Chondrocyte (in vitro differentiated cells): Measurements from ENCODE around the gene EXOC7. TPM values are rescaled to one million over a fixed set of nuclear protein-coding genes. Genes with fewer than 3 reads are reported as not detected.

ENCODE experiments used
- DNase-seq: peaks from one replicate; pipeline ENCODE4 v3.0.0; 2021; ENCODE audit warnings: mixed read lengths, low spot score
- H3K27ac Mint-ChIP-seq: one replicate; pipeline ENCODE4 v1.8.0; 2021; ENCODE audit warnings: mild to moderate bottlenecking, moderate library complexity, mixed read lengths; ENCODE audit not compliant: unreplicated experiment
- H3K27me3 Mint-ChIP-seq: 2 replicates; pipeline ENCODE4 v1.8.0; 2021; ENCODE audit warnings: low read depth, mixed read lengths
- H3K36me3 Mint-ChIP-seq: 2 replicates; pipeline ENCODE4 v1.8.0; 2021; ENCODE audit warnings: low read depth, mixed read lengths
- H3K4me1 Mint-ChIP-seq: 2 replicates; pipeline ENCODE4 v1.8.0; 2021; ENCODE audit warnings: low read depth, mild to moderate bottlenecking, mixed read lengths
- H3K4me3 Mint-ChIP-seq: one replicate; pipeline ENCODE4 v1.8.0; 2021; ENCODE audit warnings: mild to moderate bottlenecking, moderate library complexity, mixed read lengths; ENCODE audit not compliant: unreplicated experiment
- H3K9me3 Mint-ChIP-seq: 2 replicates; pipeline ENCODE4 v1.8.0; 2021; ENCODE audit warnings: low read depth, mixed read lengths
- total RNA-seq: library from RNA; stranded (reverse); gene quantifications from 3 replicates; pipeline ENCODE4 v1.2.1, GENCODE V29; 2021
- TF ChIP-seq, protein P1 (sequence below): fragments of 200-600 bp; sonication (generic); IDR thresholded peaks from 2 replicates; pipeline ENCODE4 v1.5.0; 2021; ENCODE audit warnings: antibody characterized with exemption, mild to moderate bottlenecking, moderate library complexity

Gene EXOC7
- total RNA-seq, 1 donor from 2014 or later, result 131 TPM

DNA sequence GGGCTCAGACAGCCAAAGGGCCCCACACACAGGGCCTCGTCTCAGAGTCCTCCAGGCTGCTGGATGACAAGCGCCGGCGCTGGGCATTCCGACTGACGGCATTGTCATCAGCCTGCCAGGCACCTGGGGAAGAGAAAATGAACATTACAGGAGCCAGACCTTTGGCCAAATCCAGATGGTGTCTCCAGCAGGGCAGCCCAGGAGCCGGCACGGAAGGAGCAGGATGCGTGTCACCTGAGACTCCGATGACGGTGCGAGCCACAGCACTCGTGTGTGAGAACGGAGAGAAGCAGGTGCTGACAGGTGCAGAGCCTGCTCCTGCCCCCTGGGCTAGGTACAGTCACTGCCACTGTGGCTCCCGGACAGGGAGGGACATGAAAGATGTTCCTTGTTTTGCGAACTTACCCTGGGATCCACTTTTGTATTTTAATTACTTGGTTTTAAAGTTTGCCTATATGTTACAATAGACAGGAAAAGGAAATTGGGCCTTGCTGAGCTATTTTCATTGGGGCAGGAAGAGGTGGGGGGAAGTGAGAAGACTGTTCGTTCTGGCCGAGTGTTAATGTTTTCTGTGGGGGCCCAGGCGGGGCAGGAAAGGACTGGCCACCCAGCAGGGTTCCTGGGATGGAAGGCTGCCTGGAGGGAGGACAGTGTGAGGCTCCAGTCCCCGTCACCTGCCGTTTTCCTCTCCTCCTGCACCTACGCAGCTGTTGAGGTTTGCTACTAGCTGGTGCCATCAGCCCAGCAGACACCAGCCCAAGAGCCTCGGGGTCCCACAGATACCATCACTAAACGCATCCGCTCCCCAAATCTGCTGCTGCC lies 41.9 kb upstream of the EXOC7 start:
- Mint-ChIP-seq H3K27me3 (peaks cover under 1% of the 10 kb centered on the region), H3K4me3 (no peak overlapping the region), H3K9me3 (no peaks in the 10 kb centered on the region), H3K36me3 (no peaks in the 10 kb centered on the region), H3K27ac (no peak overlapping the region), H3K4me1 (peaks cover 9% of the 10 kb centered on the region)
- TF ChIP-seq, protein P1, sequence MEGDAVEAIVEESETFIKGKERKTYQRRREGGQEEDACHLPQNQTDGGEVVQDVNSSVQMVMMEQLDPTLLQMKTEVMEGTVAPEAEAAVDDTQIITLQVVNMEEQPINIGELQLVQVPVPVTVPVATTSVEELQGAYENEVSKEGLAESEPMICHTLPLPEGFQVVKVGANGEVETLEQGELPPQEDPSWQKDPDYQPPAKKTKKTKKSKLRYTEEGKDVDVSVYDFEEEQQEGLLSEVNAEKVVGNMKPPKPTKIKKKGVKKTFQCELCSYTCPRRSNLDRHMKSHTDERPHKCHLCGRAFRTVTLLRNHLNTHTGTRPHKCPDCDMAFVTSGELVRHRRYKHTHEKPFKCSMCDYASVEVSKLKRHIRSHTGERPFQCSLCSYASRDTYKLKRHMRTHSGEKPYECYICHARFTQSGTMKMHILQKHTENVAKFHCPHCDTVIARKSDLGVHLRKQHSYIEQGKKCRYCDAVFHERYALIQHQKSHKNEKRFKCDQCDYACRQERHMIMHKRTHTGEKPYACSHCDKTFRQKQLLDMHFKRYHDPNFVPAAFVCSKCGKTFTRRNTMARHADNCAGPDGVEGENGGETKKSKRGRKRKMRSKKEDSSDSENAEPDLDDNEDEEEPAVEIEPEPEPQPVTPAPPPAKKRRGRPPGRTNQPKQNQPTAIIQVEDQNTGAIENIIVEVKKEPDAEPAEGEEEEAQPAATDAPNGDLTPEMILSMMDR, result no peak
- DNase-seq, result no peak

DNA sequence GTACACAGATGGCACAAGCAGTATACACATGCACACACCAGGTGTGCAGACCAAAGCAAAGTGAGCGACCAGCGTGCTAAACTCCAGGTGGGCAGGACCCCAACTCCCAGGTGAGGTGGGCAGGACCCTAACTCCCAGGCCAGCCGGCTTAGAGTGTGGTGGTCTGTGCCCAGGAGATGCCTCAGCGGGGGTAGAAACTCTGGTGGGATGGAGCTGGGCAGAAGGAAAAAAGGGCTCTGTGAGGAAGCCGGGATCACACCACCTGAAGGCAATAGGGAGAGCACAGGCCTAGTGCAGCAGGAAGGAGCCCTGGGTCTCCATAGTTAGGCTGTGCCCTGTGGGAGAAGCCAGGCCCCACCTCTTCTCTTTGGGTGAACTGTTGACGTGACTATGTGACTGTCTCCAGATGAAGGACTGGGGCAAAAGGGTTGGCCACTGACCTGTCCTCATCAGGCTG lies 39.0 kb upstream of the EXOC7 start:
- Mint-ChIP-seq H3K27ac (no peak overlapping the region), H3K36me3 (no peaks in the 10 kb centered on the region), H3K4me1 (peaks cover 22% of the 10 kb centered on the region), H3K4me3 (no peak overlapping the region), H3K9me3 (no peaks in the 10 kb centered on the region), H3K27me3 (peaks cover 12% of the 10 kb centered on the region)
- DNase-seq, result peak; percentile 43
- TF ChIP-seq, protein P1, result no peak

DNA sequence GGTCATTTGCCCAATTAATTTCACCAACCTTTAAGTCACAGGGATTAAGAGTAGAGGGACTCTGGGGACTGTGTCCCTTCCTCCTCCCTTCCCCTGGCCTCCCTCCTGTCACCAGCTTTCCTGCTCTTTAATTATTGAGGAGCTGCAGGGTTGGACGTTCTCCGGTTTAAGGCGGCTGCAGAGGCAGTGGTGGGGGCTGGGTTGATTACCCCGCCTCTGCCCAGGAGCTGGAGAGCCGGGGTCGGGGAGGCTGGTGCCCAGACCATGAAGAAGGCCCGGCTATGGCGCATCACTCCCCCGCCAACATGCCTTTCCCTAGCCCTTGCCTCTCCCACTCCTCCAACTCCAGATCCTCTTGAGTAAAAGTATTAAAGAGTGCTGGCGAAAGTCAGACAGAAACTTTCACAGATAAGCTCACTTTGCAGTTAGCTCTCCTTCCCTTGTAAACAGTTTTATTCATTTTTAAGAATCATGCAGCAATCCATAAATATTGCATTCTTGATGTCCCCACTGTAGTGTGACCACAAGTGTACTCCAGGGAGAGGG lies 38.5 kb upstream of the EXOC7 start:
- Mint-ChIP-seq H3K27me3 (peaks cover 12% of the 10 kb centered on the region), H3K27ac (no peak overlapping the region)

DNA sequence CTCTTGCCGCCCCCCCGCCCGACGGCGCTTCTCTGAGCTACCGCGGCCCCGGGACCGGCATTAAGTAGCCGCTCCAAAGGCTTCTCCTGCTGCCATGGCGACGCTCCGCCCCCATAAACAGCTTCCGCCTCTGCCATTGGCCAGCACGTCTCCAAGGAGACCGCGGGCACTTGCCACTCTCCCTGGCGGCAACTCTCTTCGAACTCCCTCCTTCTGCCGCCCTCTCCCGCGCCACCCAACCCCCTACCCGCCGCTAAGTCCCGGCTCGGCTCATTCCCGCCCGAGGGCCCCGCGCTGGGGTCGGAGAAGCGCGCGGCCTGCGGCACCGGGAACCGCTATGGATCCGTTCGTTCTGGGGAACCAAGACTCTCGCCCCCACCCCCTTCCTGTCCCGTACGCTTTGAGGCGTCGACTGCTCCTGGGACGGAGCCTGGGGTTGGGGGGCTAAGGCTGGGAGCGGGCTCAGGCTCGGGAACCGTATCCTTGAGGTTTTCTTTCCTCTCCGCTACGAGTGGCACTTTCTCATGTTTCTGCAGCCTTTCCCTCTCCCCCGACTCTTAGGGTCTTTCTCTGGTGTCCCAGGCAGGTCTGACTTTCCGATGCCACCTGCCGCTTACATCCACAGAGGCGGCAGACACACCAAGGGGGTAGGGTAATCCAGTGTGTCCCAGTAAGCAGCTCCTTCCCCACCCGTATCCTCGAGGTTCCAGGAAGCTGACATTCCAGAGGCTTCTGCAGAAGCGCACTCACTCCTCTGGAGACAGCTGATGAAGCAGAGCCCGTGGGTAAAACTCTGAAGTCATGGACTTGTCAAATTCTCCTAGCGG lies 37.8 kb upstream of the EXOC7 start, which contains the start of gene FOXJ1:
Gene FOXJ1 (minus strand): TSS at position 34 of the 827 bp plus-strand sequence. CDS start 850 bp downstream, outside the sequence.
- Mint-ChIP-seq H3K27ac (no peak within 1 kb of the TSS), H3K36me3 (no peaks in the 10 kb centered on the region), H3K4me3 (peak within 1 kb of the TSS; percentile 71), H3K9me3 (no peaks in the 10 kb centered on the region), H3K27me3 (peaks cover 12% of the 10 kb centered on the region), H3K4me1 (peaks cover 22% of the 10 kb centered on the region)
- DNase-seq, result peak; percentile 93
- TF ChIP-seq, protein P1, result no peak

More for the DNA sequence above, 38.5 kb upstream of the EXOC7 start:
- peak overlapping the region; percentile 71 for H3K4me3 Mint-ChIP-seq
- H3K36me3 Mint-ChIP-seq, result no peaks in the 10 kb centered on the region
- DNase-seq, result peak; percentile 54
- H3K9me3 Mint-ChIP-seq, result no peaks in the 10 kb centered on the region
- peaks cover 22% of the 10 kb centered on the region for H3K4me1 Mint-ChIP-seq
- TF ChIP-seq, protein P1, result no peak
